Mammary epithelial cell (primary cell): ENCODE measurements around the gene KCNIP4.

Experiments
- EZH2 ChIP-seq: IDR thresholded peaks from 2 replicates; pipeline ENCODE4 v1.6.1; 2012; ENCODE audit warnings: low read length, inconsistent platforms, borderline replicate concordance
- TF ChIP-seq, protein P1 (sequence below), 2 donors: IDR thresholded peaks in 1 of 2; conservative IDR thresholded peaks in 1 of 2; 2 replicates each; pipeline ENCODE4 v1.5.1; 2011 to 2012; ENCODE audit warnings: inconsistent platforms in 2 of 2, low read length in 2 of 2, mild to moderate bottlenecking in 2 of 2, control low read depth in 1 of 2, low read depth in 1 of 2; ENCODE audit not compliant: insufficient read depth in 1 of 2; ENCODE audit errors: extremely low read depth in 1 of 2

GRCh38 chr4:21641696-21642095 lies 306.9 kb downstream of the KCNIP4 start:
- TF ChIP-seq, protein P1, sequence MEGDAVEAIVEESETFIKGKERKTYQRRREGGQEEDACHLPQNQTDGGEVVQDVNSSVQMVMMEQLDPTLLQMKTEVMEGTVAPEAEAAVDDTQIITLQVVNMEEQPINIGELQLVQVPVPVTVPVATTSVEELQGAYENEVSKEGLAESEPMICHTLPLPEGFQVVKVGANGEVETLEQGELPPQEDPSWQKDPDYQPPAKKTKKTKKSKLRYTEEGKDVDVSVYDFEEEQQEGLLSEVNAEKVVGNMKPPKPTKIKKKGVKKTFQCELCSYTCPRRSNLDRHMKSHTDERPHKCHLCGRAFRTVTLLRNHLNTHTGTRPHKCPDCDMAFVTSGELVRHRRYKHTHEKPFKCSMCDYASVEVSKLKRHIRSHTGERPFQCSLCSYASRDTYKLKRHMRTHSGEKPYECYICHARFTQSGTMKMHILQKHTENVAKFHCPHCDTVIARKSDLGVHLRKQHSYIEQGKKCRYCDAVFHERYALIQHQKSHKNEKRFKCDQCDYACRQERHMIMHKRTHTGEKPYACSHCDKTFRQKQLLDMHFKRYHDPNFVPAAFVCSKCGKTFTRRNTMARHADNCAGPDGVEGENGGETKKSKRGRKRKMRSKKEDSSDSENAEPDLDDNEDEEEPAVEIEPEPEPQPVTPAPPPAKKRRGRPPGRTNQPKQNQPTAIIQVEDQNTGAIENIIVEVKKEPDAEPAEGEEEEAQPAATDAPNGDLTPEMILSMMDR (conservative IDR thresholded peaks at IDR 0.05 in 1 of 2, IDR thresholded peaks at IDR 0.05 in 1 of 2; ENCODE audit: extremely low read depth in 1 of 2, insufficient read depth in 1 of 2, low read depth in 1 of 2, low read length in 2 of 2) = no peak
- no peak for TF ChIP-seq EZH2
